OCI-LY3 (cell line): ENCODE measurements around the gene SRPRA.

ENCODE experiments used
- H2AFZ ChIP-seq: fragments of 200-600, 300-600 bp; shearing (Covaris generic); 2 replicates; pipeline ENCODE4 v1.6.0; 2014; ENCODE audit warnings: antibody characterized with exemption, low read depth, low read length
- H3K27ac ChIP-seq: fragments of 200-600, 300-600 bp; sonication (generic); 2 replicates; pipeline ENCODE4 v1.5.1; 2014; ENCODE audit warnings: mild to moderate bottlenecking, low read length, moderate library complexity, mixed read lengths
- H3K27me3 ChIP-seq: fragments of 200-600, 300-600 bp; sonication (generic); 2 replicates; pipeline ENCODE4 v1.6.1; 2014; ENCODE audit warnings: low read depth, low read length, mixed read lengths
- H3K36me3 ChIP-seq: fragments of 200-600, 300-600 bp; sonication (generic); replicated peaks from 2 replicates; pipeline ENCODE3; 2014; ENCODE audit warnings: low read depth, low read length, mixed read lengths
- H3K4me1 ChIP-seq: fragments of 300-600, 200-600 bp; sonication (generic); 2 replicates; pipeline ENCODE4 v1.6.1; 2014; ENCODE audit warnings: low read length, mixed read lengths
- H3K4me2 ChIP-seq: fragments of 200-600, 300-600 bp; sonication (generic); 2 replicates; pipeline ENCODE4 v1.6.1; 2014; ENCODE audit warnings: low read length, mixed read lengths
- H3K4me3 ChIP-seq: fragments of 300-600, 200-600 bp; sonication (generic); 2 replicates; pipeline ENCODE4 v1.5.1; 2014; ENCODE audit warnings: antibody characterized with exemption, mild to moderate bottlenecking, low read length, moderate library complexity
- H3K79me2 ChIP-seq: fragments of 300-600, 200-600 bp; shearing (Covaris generic); 2 replicates; pipeline ENCODE4 v1.6.1; 2014; ENCODE audit warnings: mild to moderate bottlenecking, low read length, mixed read lengths
- H3K9ac ChIP-seq: fragments of 300-600, 200-600 bp; shearing (Covaris generic); 2 replicates; pipeline ENCODE4 v1.6.0; 2014; ENCODE audit warnings: mild to moderate bottlenecking, low read length, moderate library complexity
- H3K9me3 ChIP-seq: fragments of 200-600, 300-600 bp; shearing (Covaris generic); 2 replicates; pipeline ENCODE4 v1.6.1; 2014; ENCODE audit warnings: low read length, mixed read lengths; ENCODE audit not compliant: insufficient read depth
- H4K20me1 ChIP-seq: fragments of 200-600, 300-600 bp; sonication (generic); 2 replicates; pipeline ENCODE4 v1.6.1; 2016; ENCODE audit warnings: low read length, mixed read lengths; ENCODE audit not compliant: insufficient read depth
- EZH2phosphoT487 ChIP-seq: fragments of 200-600 bp; shearing (Covaris generic); IDR thresholded peaks from 2 replicates; pipeline ENCODE4 v1.6.1; 2018; ENCODE audit warnings: antibody characterized with exemption, mixed run types, low read depth
- TF ChIP-seq, protein P1 (sequence below): fragments of 200-600, 300-600 bp; sonication (generic); IDR thresholded peaks from 2 replicates; pipeline ENCODE4 v1.5.1; 2014; ENCODE audit warnings: antibody characterized with exemption, low read length, low read depth

SRPRA gene

DNA sequence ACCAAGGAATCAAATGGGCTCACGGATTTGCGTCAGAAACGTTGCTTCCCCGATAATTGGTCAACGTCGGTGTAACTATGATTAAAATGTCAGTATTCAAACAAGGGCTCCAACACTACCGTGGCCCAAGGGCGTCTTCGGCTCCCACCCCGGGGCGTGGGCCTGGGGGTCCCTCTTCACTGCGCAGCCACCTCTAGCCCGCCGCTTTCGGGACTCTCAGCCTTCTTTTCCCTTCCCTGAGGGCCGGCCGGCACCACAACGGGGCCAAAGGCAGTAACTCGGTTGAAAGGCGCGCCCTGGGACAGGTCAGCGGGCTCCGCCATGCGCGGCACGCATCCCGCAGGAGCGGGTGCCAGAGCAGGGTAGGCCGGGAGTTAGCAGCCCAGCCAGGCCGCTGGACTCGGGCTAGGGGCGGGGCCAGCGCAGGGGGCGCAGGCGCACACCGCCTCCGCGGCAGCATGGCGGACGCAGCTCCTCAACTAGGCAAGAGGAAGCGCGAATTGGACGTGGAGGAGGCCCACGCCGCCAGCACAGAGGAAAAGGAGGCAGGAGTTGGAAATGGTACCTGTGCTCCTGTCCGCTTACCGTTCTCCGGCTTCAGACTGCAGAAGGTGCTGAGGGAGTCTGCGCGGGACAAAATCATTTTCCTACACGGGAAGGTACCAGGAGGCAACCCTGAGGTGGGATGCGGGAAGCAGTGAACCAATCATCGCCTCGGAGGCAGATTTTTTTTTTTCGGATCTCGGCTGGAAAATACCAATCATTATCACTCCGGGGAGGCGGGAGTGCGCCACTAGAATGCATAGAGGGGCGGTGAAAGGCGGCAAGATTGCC is 35.1 kb upstream of the SRPRA start, which contains the start of gene DCPS:
DCPS (plus strand) TSS at position 438 of the 834 bp plus-strand sequence; CDS start at position 459, 21 bp downstream.
- peaks cover 19% of the 10 kb centered on the region for H3K4me1 ChIP-seq
- H3K36me3 ChIP-seq = peaks cover 21% of the 10 kb centered on the region
- TF ChIP-seq, protein P1, sequence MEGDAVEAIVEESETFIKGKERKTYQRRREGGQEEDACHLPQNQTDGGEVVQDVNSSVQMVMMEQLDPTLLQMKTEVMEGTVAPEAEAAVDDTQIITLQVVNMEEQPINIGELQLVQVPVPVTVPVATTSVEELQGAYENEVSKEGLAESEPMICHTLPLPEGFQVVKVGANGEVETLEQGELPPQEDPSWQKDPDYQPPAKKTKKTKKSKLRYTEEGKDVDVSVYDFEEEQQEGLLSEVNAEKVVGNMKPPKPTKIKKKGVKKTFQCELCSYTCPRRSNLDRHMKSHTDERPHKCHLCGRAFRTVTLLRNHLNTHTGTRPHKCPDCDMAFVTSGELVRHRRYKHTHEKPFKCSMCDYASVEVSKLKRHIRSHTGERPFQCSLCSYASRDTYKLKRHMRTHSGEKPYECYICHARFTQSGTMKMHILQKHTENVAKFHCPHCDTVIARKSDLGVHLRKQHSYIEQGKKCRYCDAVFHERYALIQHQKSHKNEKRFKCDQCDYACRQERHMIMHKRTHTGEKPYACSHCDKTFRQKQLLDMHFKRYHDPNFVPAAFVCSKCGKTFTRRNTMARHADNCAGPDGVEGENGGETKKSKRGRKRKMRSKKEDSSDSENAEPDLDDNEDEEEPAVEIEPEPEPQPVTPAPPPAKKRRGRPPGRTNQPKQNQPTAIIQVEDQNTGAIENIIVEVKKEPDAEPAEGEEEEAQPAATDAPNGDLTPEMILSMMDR = no peak
- TF ChIP-seq EZH2phosphoT487 = no peak
- peak within 1 kb of the TSS; percentile 83 for H3K4me3 ChIP-seq
- peaks cover 41% of the 10 kb centered on the region for H3K79me2 ChIP-seq
- H3K9me3 ChIP-seq = no peaks in the 10 kb centered on the region
- no peaks in the 10 kb centered on the region for H3K27me3 ChIP-seq
- H3K9ac ChIP-seq = peak within 1 kb of the TSS; percentile 96
- peaks cover 5% of the 10 kb centered on the region; the same call in 1 of the 2 replicates for H4K20me1 ChIP-seq
- peak within 1 kb of the TSS; percentile 76 for H3K27ac ChIP-seq
- H2AFZ ChIP-seq = peak within 1 kb of the TSS; percentile 88
- peak within 1 kb of the TSS; percentile 74 for H3K4me2 ChIP-seq

DNA sequence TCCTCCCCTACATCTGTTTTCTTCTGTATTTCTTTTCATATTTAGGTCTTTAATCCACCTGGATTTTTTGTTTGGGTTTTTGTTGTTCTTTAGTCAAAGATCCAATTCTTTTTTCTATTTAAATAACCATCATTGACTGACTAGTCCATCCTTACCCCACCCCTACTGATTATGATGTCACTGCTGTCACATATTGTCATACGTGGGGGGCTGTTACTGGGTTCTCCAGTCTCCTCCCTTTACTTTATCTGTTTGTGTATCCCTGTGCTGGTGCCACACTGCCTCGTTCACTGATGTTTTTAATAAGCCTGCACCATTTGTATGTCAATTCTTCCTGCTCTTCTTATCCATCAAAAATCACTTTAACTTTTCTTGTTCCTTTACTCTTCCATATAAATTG is 28.3 kb upstream of the SRPRA start:
- peaks cover 15% of the 10 kb centered on the region for H3K4me1 ChIP-seq
- no peaks in the 10 kb centered on the region for H3K79me2 ChIP-seq
- H4K20me1 ChIP-seq = no peaks in the 10 kb centered on the region
- H3K27me3 ChIP-seq = no peaks in the 10 kb centered on the region
- TF ChIP-seq, protein P1 = no peak
- TF ChIP-seq EZH2phosphoT487 = no peak
- H3K9me3 ChIP-seq = no peaks in the 10 kb centered on the region
- no peak overlapping the region for H3K4me2 ChIP-seq
- no peak overlapping the region for H2AFZ ChIP-seq
- no peak overlapping the region for H3K27ac ChIP-seq
- H3K9ac ChIP-seq = no peak overlapping the region
- H3K4me3 ChIP-seq = no peak overlapping the region
- peaks cover 16% of the 10 kb centered on the region for H3K36me3 ChIP-seq

DNA sequence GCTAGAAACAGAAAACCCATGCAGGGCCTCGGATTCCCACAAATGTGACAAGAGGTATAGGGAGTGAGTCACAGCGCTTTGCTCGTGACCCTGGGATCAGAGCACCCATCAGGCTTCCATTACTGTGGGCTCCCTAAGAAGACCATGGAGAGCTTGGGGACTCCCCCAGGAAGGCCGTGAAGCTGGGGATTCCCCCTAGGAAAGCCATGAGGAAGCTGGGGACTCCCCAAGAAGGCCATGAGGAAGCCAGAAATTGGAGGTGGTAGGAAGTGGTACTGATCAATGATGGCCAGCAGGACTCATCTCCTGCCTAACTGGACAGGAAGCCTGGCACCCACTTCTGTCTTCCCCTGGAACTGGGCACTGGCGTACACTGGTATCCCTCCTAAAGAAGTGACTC is 25.0 kb upstream of the SRPRA start:
- no peaks in the 10 kb centered on the region for H3K27me3 ChIP-seq
- H3K9me3 ChIP-seq = no peaks in the 10 kb centered on the region
- H2AFZ ChIP-seq = no peak overlapping the region
- no peaks in the 10 kb centered on the region for H3K79me2 ChIP-seq
- peak overlapping the region; percentile 34; the same call in 1 of the 2 replicates for H3K4me2 ChIP-seq
- peaks cover 15% of the 10 kb centered on the region for H3K36me3 ChIP-seq
- H3K9ac ChIP-seq = no peak overlapping the region
- no peaks in the 10 kb centered on the region for H4K20me1 ChIP-seq
- TF ChIP-seq, protein P1 = no peak
- TF ChIP-seq EZH2phosphoT487 = no peak
- H3K4me3 ChIP-seq = no peak overlapping the region
- H3K27ac ChIP-seq = peak overlapping the region; percentile 23; the same call in 1 of the 2 replicates
- H3K4me1 ChIP-seq = peaks cover 17% of the 10 kb centered on the region

DNA sequence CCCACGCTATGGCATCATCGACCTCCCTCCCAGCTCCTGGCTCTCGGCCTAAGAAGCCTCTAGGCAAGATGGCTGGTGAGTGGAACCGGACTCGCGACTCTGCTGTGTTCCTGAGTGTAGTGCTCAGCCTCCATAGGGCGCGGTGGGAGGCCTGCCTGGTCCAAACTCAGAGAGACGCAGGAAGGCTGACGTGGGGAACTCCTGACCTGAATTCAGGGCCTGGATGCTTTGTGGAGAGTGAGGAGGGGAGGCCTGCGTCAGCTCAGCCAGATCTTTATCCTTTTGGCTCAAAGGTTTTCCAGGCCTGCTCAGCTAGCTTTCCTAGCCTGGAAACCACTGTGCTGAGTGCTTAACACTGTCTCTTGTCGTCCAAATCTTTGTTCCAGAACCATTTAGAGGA is 22.2 kb upstream of the SRPRA start:
- Histone ChIP-seq H3K36me3 (peaks cover 17% of the 10 kb centered on the region), H3K27ac (no peak overlapping the region), H2AFZ (no peak overlapping the region), H4K20me1 (no peaks in the 10 kb centered on the region), H3K4me2 (no peak overlapping the region), H3K79me2 (no peaks in the 10 kb centered on the region), H3K9ac (no peak overlapping the region), H3K9me3 (no peaks in the 10 kb centered on the region), H3K4me3 (no peak overlapping the region), H3K4me1 (peaks cover 25% of the 10 kb centered on the region), H3K27me3 (no peaks in the 10 kb centered on the region)
- TF ChIP-seq, protein P1 = no peak
- TF ChIP-seq EZH2phosphoT487 = no peak
